Measurements from ENCODE around the gene COL9A3. TPM values are rescaled to one million over a fixed set of nuclear protein-coding genes. Genes with fewer than 3 reads are reported as not detected.

Gene COL9A3
- total RNA-seq, 1 experiment from 2014 or later, result 46.6 TPM

DNA sequence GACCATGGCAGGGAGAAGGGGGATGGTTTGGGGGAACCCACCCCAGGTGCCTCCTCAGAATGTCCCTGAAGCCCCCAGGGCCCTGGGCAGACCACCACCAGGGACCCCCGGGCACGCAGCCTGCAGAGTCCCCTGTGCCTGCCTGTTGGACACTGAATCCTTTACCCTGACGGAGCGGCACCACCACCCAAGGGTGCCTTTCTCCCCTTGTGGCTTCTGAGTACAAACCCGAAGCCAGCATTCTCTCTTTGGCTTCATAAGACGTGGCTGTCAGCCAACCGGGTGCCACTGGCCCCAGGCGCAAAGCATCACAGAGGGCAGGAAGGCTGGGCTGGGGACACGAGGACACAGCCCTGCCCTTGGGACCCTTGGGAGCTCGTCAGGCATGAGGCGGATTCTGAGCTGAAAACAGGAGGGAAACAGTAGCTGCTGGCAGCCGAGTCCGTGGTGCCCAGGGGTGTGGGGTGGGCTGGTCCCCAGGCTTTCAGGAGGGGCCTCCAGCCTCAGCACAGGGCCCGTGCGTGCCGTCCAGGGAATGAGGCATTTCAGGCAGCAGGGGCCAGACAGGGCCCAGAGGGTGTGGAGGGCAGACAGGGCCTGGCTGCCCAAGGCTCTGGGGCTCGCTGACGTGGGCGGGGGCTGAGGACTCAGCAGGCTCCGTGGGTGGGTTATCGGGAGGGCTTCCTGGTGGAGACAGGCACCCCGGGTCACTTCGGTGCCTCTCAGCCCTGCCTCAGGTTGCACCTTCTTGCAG lies 3.5 kb downstream of the COL9A3 start:
- H3K36me3 ChIP-seq (ENCODE audit: control insufficient read depth, insufficient read depth, low read length), result no peaks in the 10 kb centered on the region
- no peaks in the 10 kb centered on the region for H3K27me3 ChIP-seq (ENCODE audit: control insufficient read depth, insufficient read depth, low read length)
- BruUV-seq (replicated peaks), result no TSS peak
- CTCF ChIA-PET, result interaction anchor here (0.6 kb wide), 1 partner anchor 58 kb away, joined by 5 read pairs; no protein-coding TSS in a partner anchor
- ATAC-seq, result no peak
- DNase-seq (ENCODE audit: low read depth, low spot score), result no peak
- H3K4me3 ChIP-seq (ENCODE audit: low read depth in 2 of 2, low read length in 2 of 2), result no peak overlapping the region
- no peaks in the 10 kb centered on the region for H3K9me3 ChIP-seq (ENCODE audit: control insufficient read depth, insufficient read depth, low read depth, low read length)
- POLR2A ChIA-PET, result no interaction called here
- in situ Hi-C loops (cut with HindIII; ENCODE audit: low pct_unique_long_range_greater_than_20kb, low sequenced_read_pairs) (no loop called here), intact Hi-C loops (cut with micrococcal nuclease; ENCODE audit: unreplicated experiment) (no loop called here)
- H3K27ac ChIP-seq (ENCODE audit: low read length), result peak overlapping the region; percentile 71
- H3K4me1 ChIP-seq (ENCODE audit: control insufficient read depth, insufficient read depth, low read length), result peaks cover 72% of the 10 kb centered on the region
- TF ChIP-seq SIN3A (IDR thresholded peaks at IDR 0.05; ENCODE audit: borderline replicate concordance, insufficient read depth, low read depth, low read length) (no peak), TCF7L2 (IDR thresholded peaks at IDR 0.05; ENCODE audit: low read depth, low read length) (no peak), POLR2AphosphoS5 (IDR thresholded peaks at IDR 0.05; ENCODE audit: low read depth, low read length) (no peak; the same call in 1 of the 2 replicates)
- TF ChIP-seq, protein P1, sequence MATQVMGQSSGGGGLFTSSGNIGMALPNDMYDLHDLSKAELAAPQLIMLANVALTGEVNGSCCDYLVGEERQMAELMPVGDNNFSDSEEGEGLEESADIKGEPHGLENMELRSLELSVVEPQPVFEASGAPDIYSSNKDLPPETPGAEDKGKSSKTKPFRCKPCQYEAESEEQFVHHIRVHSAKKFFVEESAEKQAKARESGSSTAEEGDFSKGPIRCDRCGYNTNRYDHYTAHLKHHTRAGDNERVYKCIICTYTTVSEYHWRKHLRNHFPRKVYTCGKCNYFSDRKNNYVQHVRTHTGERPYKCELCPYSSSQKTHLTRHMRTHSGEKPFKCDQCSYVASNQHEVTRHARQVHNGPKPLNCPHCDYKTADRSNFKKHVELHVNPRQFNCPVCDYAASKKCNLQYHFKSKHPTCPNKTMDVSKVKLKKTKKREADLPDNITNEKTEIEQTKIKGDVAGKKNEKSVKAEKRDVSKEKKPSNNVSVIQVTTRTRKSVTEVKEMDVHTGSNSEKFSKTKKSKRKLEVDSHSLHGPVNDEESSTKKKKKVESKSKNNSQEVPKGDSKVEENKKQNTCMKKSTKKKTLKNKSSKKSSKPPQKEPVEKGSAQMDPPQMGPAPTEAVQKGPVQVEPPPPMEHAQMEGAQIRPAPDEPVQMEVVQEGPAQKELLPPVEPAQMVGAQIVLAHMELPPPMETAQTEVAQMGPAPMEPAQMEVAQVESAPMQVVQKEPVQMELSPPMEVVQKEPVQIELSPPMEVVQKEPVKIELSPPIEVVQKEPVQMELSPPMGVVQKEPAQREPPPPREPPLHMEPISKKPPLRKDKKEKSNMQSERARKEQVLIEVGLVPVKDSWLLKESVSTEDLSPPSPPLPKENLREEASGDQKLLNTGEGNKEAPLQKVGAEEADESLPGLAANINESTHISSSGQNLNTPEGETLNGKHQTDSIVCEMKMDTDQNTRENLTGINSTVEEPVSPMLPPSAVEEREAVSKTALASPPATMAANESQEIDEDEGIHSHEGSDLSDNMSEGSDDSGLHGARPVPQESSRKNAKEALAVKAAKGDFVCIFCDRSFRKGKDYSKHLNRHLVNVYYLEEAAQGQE (IDR thresholded peaks at IDR 0.05; ENCODE audit: insufficient read depth in 1 of 2, low read depth in 2 of 2, low read length in 1 of 2), result no peak
- TF ChIP-seq, protein P2, sequence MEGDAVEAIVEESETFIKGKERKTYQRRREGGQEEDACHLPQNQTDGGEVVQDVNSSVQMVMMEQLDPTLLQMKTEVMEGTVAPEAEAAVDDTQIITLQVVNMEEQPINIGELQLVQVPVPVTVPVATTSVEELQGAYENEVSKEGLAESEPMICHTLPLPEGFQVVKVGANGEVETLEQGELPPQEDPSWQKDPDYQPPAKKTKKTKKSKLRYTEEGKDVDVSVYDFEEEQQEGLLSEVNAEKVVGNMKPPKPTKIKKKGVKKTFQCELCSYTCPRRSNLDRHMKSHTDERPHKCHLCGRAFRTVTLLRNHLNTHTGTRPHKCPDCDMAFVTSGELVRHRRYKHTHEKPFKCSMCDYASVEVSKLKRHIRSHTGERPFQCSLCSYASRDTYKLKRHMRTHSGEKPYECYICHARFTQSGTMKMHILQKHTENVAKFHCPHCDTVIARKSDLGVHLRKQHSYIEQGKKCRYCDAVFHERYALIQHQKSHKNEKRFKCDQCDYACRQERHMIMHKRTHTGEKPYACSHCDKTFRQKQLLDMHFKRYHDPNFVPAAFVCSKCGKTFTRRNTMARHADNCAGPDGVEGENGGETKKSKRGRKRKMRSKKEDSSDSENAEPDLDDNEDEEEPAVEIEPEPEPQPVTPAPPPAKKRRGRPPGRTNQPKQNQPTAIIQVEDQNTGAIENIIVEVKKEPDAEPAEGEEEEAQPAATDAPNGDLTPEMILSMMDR (IDR thresholded peaks at IDR 0.05), result no peak

DNA sequence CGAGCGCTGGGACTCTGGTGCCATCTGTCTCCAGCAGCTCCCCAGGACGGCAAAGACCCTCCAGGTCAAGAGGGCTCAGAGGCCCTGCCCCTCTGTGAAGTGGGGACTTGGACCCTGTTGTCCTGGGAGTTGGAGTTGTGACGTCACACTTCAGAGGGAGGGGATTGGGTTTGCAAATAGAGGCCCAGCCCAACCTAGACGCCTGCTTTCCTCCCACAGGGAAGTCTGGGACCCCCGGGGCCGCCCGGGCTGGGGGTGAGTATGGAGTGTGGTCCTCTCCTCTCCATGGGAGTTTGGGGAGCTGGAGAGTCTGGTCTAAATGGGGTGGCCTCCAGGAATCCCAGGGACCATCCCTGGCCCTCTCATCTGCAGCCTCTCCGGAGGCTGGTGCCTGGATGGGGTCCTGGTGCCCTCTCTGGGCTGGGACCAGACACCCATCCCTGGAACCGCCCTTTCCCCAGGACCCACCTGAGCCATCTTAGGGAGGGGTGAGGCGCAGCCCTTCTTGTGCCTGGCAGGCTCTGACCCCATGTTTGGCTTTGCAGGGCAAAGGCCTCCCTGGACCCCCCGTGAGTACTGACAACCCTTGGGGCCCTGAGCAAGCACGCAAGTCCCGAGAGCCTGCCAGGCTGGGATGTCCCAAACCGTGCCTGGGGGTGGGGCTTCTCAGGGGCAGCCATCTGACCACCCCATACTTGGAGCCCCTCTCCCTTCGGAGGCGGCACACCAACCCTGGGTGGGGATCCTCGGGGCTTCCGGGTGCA lies 4.3 kb downstream of the COL9A3 start:
- no peak for DNase-seq (ENCODE audit: low read depth, low spot score)
- Histone ChIP-seq H3K4me3 (ENCODE audit: low read depth in 2 of 2, low read length in 2 of 2) (no peak overlapping the region), H3K9me3 (ENCODE audit: control insufficient read depth, insufficient read depth, low read depth, low read length) (no peaks in the 10 kb centered on the region), H3K27ac (ENCODE audit: low read length) (no peak overlapping the region; the same call in 1 of the 2 replicates), H3K4me1 (ENCODE audit: control insufficient read depth, insufficient read depth, low read length) (peaks cover 64% of the 10 kb centered on the region), H3K36me3 (ENCODE audit: control insufficient read depth, insufficient read depth, low read length) (no peaks in the 10 kb centered on the region), H3K27me3 (ENCODE audit: control insufficient read depth, insufficient read depth, low read length) (no peaks in the 10 kb centered on the region)
- ATAC-seq, result no peak
- in situ Hi-C loops (cut with HindIII; ENCODE audit: low pct_unique_long_range_greater_than_20kb, low sequenced_read_pairs) (no loop called here), intact Hi-C loops (cut with micrococcal nuclease; ENCODE audit: unreplicated experiment) (no loop called here)
- TF ChIP-seq, protein P2 (IDR thresholded peaks at IDR 0.05), result no peak
- TF ChIP-seq, protein P1 (IDR thresholded peaks at IDR 0.05; ENCODE audit: insufficient read depth in 1 of 2, low read depth in 2 of 2, low read length in 1 of 2), result no peak
- TF ChIP-seq TCF7L2 (IDR thresholded peaks at IDR 0.05; ENCODE audit: low read depth, low read length) (no peak), SIN3A (IDR thresholded peaks at IDR 0.05; ENCODE audit: borderline replicate concordance, insufficient read depth, low read depth, low read length) (no peak), POLR2AphosphoS5 (IDR thresholded peaks at IDR 0.05; ENCODE audit: low read depth, low read length) (no peak)
- POLR2A ChIA-PET, result no interaction called here
- CTCF ChIA-PET, result no interaction called here
- no TSS peak for BruUV-seq (replicated peaks)
